Loucy (cell line): Measurements from ENCODE around the gene GADD45G.

Experiments
- H2AFZ ChIP-seq: fragments of 200-600 bp; sonication (generic); 2 replicates; pipeline ENCODE4 v1.6.0; 2016; ENCODE audit warnings: antibody characterized with exemption, mild to moderate bottlenecking, low read length, moderate library complexity
- H3F3A ChIP-seq: fragments of 200-600 bp; 2 replicates; pipeline ENCODE4 v1.6.0; 2016; ENCODE audit warnings: antibody characterized with exemption, low read depth, mild to moderate bottlenecking
- H3K27me3 ChIP-seq: fragments of 200-600 bp; sonication (generic); 2 replicates; pipeline ENCODE4 v1.6.1; 2014; ENCODE audit warnings: low read length, mild to moderate bottlenecking; ENCODE audit not compliant: insufficient read depth, poor library complexity, severe bottlenecking
- H3K36me3 ChIP-seq: fragments of 200-600 bp; sonication (generic); 2 replicates; pipeline ENCODE4 v1.6.1; 2016; ENCODE audit warnings: low read length; ENCODE audit not compliant: insufficient read depth
- H3K4me1 ChIP-seq: fragments of 200-600 bp; sonication (generic); 2 replicates; pipeline ENCODE4 v1.5.1; 2014; ENCODE audit warnings: low read length, mild to moderate bottlenecking; ENCODE audit not compliant: insufficient read depth, poor library complexity, severe bottlenecking
- H3K4me2 ChIP-seq: fragments of 200-600 bp; sonication (generic); 2 replicates; pipeline ENCODE4 v1.6.0; 2014; ENCODE audit warnings: antibody characterized with exemption, low read length, low read depth, mild to moderate bottlenecking; ENCODE audit not compliant: poor library complexity, severe bottlenecking
- H3K4me3 ChIP-seq: fragments of 200-600 bp; sonication (generic); 2 replicates; pipeline ENCODE4 v1.5.1; 2014; ENCODE audit warnings: low read length, mild to moderate bottlenecking, mixed read lengths; ENCODE audit not compliant: poor library complexity, severe bottlenecking
- H3K79me2 ChIP-seq: fragments of 200-600 bp; sonication (generic); 2 replicates; pipeline ENCODE4 v1.6.1; 2014; ENCODE audit warnings: low read length; ENCODE audit not compliant: insufficient read depth
- H3K9ac ChIP-seq: fragments of 200-600 bp; sonication (generic); 2 replicates; pipeline ENCODE4 v1.6.0; 2014; ENCODE audit warnings: mild to moderate bottlenecking, low read depth, low read length, moderate library complexity; ENCODE audit not compliant: poor library complexity, severe bottlenecking
- H3K9me2 ChIP-seq: fragments of 200-600 bp; sonication (generic); replicated peaks from 2 replicates; pipeline ENCODE4 v1.6.1; 2016; ENCODE audit warnings: low read depth, low read length, mixed read lengths
- H3K9me3 ChIP-seq: fragments of 200-600 bp; sonication (generic); 2 replicates; pipeline ENCODE4 v1.6.1; 2014; ENCODE audit warnings: mild to moderate bottlenecking, antibody characterized with exemption, low read length, low read depth; ENCODE audit not compliant: insufficient read depth
- H4K20me1 ChIP-seq: fragments of 200-600 bp; sonication (generic); 2 replicates; pipeline ENCODE4 v1.6.0; 2014; ENCODE audit warnings: antibody characterized with exemption, low read length, mild to moderate bottlenecking; ENCODE audit not compliant: insufficient read depth, poor library complexity, severe bottlenecking
- CTCF ChIP-seq: fragments of 200-600 bp; sonication (generic); conservative IDR thresholded peaks from 2 replicates; pipeline ENCODE4 v1.5.1; 2014; ENCODE audit warnings: mild to moderate bottlenecking, antibody characterized with exemption, low read length
- EZH2phosphoT487 ChIP-seq: fragments of 200-600 bp; IDR thresholded peaks from 2 replicates; pipeline ENCODE4 v1.6.1; 2018; ENCODE audit warnings: antibody characterized with exemption, mild to moderate bottlenecking, moderate library complexity, borderline replicate concordance

The GADD45G gene

DNA sequence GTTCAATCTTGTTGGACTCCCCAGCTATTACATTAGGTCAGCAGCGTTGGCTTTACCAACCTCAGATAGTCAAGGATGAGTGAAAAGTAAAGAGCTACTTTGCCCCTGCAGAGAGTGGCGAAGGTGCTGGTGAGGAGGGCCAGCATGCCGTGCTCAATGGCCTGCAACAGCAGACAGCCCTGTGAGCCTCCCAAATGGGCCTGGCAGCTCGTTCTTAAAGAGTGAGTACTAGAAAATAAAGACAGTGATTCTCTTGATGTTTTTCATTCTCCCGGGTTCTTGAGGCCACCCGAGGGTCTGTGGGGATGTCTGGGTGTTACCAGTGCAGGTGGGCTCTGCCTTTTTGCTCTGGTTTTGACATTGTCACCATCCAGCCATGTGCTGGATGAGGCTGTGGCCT is 16.2 kb downstream of the GADD45G start:
- H3K4me3 ChIP-seq, result no peak overlapping the region
- no peak overlapping the region for H3K9ac ChIP-seq
- no peaks in the 10 kb centered on the region for H3K9me3 ChIP-seq
- no peaks in the 10 kb centered on the region for H3F3A ChIP-seq
- H3K9me2 ChIP-seq, result no peaks in the 10 kb centered on the region
- no peaks in the 10 kb centered on the region for H3K36me3 ChIP-seq
- no peaks in the 10 kb centered on the region for H4K20me1 ChIP-seq
- H3K79me2 ChIP-seq, result no peaks in the 10 kb centered on the region
- H2AFZ ChIP-seq, result no peak overlapping the region
- H3K4me1 ChIP-seq, result no peaks in the 10 kb centered on the region
- no peak overlapping the region for H3K4me2 ChIP-seq
- no peaks in the 10 kb centered on the region for H3K27me3 ChIP-seq
- TF ChIP-seq CTCF (no peak), EZH2phosphoT487 (no peak)

- Histone ChIP-seq H3K9me3 (no peaks in the 10 kb centered on the region), H3K9me2 (no peaks in the 10 kb centered on the region), H3K9ac (no peak overlapping the region), H3K4me1 (no peaks in the 10 kb centered on the region), H3K4me2 (no peak overlapping the region), H3K36me3 (no peaks in the 10 kb centered on the region), H3K27me3 (no peaks in the 10 kb centered on the region), H3K4me3 (no peak overlapping the region), H2AFZ (no peak overlapping the region), H4K20me1 (no peaks in the 10 kb centered on the region), H3F3A (no peaks in the 10 kb centered on the region), H3K79me2 (no peaks in the 10 kb centered on the region)
- no peak for TF ChIP-seq EZH2phosphoT487
- no peak for TF ChIP-seq CTCF
Observed at GRCh38 chr9:89621676-89622075, 16.9 kb downstream of the GADD45G start.

GRCh38 chr9:89622933-89623861 is 18.4 kb downstream of the GADD45G start:
- Histone ChIP-seq H3K4me2 (no peak overlapping the region), H3K36me3 (no peaks in the 10 kb centered on the region), H3K9me3 (no peaks in the 10 kb centered on the region), H2AFZ (no peak overlapping the region), H3K27me3 (no peaks in the 10 kb centered on the region), H4K20me1 (no peaks in the 10 kb centered on the region), H3K4me3 (no peak overlapping the region), H3F3A (no peaks in the 10 kb centered on the region), H3K79me2 (no peaks in the 10 kb centered on the region), H3K9ac (no peak overlapping the region), H3K4me1 (no peaks in the 10 kb centered on the region), H3K9me2 (no peaks in the 10 kb centered on the region)
- TF ChIP-seq EZH2phosphoT487, result no peak
- TF ChIP-seq CTCF, result no peak
